Measurements from ENCODE around the gene SLC7A4. TPM values are rescaled to one million over a fixed set of nuclear protein-coding genes. Genes with fewer than 3 reads are reported as not detected.
"Not testable (repeated sequence)": the region's sequence is repeated elsewhere in the genome, so short reads cannot be mapped to it uniquely, and the experiment has no call there.

SLC7A4 gene
- total RNA-seq = 0.07 TPM in 1 of 2 replicates, not detected in the other

- Mint-ChIP-seq H3K4me3 (ENCODE audit: low read depth) (no peak within 1 kb of the TSS), H3K4me1 (ENCODE audit: low read depth) (no peaks in the 10 kb centered on the region), H3K27me3 (ENCODE audit: low read depth) (peaks cover 25% of the 10 kb centered on the region), H3K27ac (no peak within 1 kb of the TSS), H3K9me3 (no peaks in the 10 kb centered on the region), H3K36me3 (ENCODE audit: low read depth) (no peaks in the 10 kb centered on the region)
- intact Hi-C loops (cut with micrococcal nuclease) = no loop called here
- DNase-seq (ENCODE audit: low spot score) = no peak
Observed at GRCh38 chr22:21032037-21032867, at the start of gene SLC7A4. TSS of gene SLC7A4 (minus strand) at chr22:21032561. CDS start at chr22:21031812, 749 bp downstream.

GRCh38 chr22:21080435-21081137, 48.2 kb upstream of the SLC7A4 start:
- Mint-ChIP-seq H3K27ac (no peak overlapping the region), H3K36me3 (ENCODE audit: low read depth) (no peaks in the 10 kb centered on the region), H3K27me3 (ENCODE audit: low read depth) (no peaks in the 10 kb centered on the region), H3K9me3 (no peaks in the 10 kb centered on the region), H3K4me3 (ENCODE audit: low read depth) (no peak overlapping the region), H3K4me1 (ENCODE audit: low read depth) (no peaks in the 10 kb centered on the region)
- no peak for DNase-seq (ENCODE audit: low spot score)
- intact Hi-C loops (cut with micrococcal nuclease) = no loop called here

GRCh38 chr22:21079493-21079892, 47.1 kb upstream of the SLC7A4 start:
- intact Hi-C loops (cut with micrococcal nuclease) = no loop called here
- Mint-ChIP-seq H3K4me3 (ENCODE audit: low read depth) (no peak overlapping the region), H3K9me3 (no peaks in the 10 kb centered on the region)

GRCh38 chr22:21078916-21079315, 46.6 kb upstream of the SLC7A4 start:
- Mint-ChIP-seq H3K27ac (no peak overlapping the region), H3K36me3 (ENCODE audit: low read depth) (no peaks in the 10 kb centered on the region), H3K9me3 (no peaks in the 10 kb centered on the region), H3K4me1 (ENCODE audit: low read depth) (no peaks in the 10 kb centered on the region), H3K4me3 (ENCODE audit: low read depth) (no peak overlapping the region), H3K27me3 (ENCODE audit: low read depth) (no peaks in the 10 kb centered on the region)
- no peak for DNase-seq (ENCODE audit: low spot score)
- intact Hi-C loops (cut with micrococcal nuclease) = no loop called here

More at GRCh38 chr22:21079493-21079892, 47.1 kb upstream of the SLC7A4 start:
- Mint-ChIP-seq H3K36me3 (ENCODE audit: low read depth) (no peaks in the 10 kb centered on the region), H3K4me1 (ENCODE audit: low read depth) (no peaks in the 10 kb centered on the region), H3K27me3 (ENCODE audit: low read depth) (no peaks in the 10 kb centered on the region), H3K27ac (no peak overlapping the region)
- no peak for DNase-seq (ENCODE audit: low spot score)

- Mint-ChIP-seq H3K27ac (no peak overlapping the region), H3K27me3 (ENCODE audit: low read depth) (no peaks in the 10 kb centered on the region), H3K36me3 (ENCODE audit: low read depth) (no peaks in the 10 kb centered on the region), H3K4me3 (ENCODE audit: low read depth) (no peak overlapping the region), H3K9me3 (no peaks in the 10 kb centered on the region), H3K4me1 (ENCODE audit: low read depth) (no peaks in the 10 kb centered on the region)
- intact Hi-C loops (cut with micrococcal nuclease) = no loop called here
- DNase-seq (ENCODE audit: low spot score) = no peak
Observed at GRCh38 chr22:21077884-21078508, 45.6 kb upstream of the SLC7A4 start.

GRCh38 chr22:21076912-21077625, 44.7 kb upstream of the SLC7A4 start:
- no peak overlapping the region for H3K27ac Mint-ChIP-seq
- H3K4me3 Mint-ChIP-seq (ENCODE audit: low read depth) = no peak overlapping the region
- no peaks in the 10 kb centered on the region for H3K9me3 Mint-ChIP-seq
- no peak for DNase-seq (ENCODE audit: low spot score)
- no peaks in the 10 kb centered on the region for H3K27me3 Mint-ChIP-seq (ENCODE audit: low read depth)
- intact Hi-C loops (cut with micrococcal nuclease) = no loop called here
- H3K36me3 Mint-ChIP-seq (ENCODE audit: low read depth) = no peaks in the 10 kb centered on the region
- no peaks in the 10 kb centered on the region for H3K4me1 Mint-ChIP-seq (ENCODE audit: low read depth)

GRCh38 chr22:21075516-21076138, 43.3 kb upstream of the SLC7A4 start:
- H3K36me3 Mint-ChIP-seq (ENCODE audit: low read depth) = no peaks in the 10 kb centered on the region
- no peak for DNase-seq (ENCODE audit: low spot score)
- H3K4me3 Mint-ChIP-seq (ENCODE audit: low read depth) = no peak overlapping the region
- H3K27ac Mint-ChIP-seq = no peak overlapping the region
- H3K4me1 Mint-ChIP-seq (ENCODE audit: low read depth) = no peaks in the 10 kb centered on the region
- H3K9me3 Mint-ChIP-seq = no peaks in the 10 kb centered on the region
- no peaks in the 10 kb centered on the region for H3K27me3 Mint-ChIP-seq (ENCODE audit: low read depth)
- intact Hi-C loops (cut with micrococcal nuclease) = no loop called here

- H3K4me3 Mint-ChIP-seq (ENCODE audit: low read depth) = no peak overlapping the region
- H3K4me1 Mint-ChIP-seq (ENCODE audit: low read depth) = no peaks in the 10 kb centered on the region
- no peaks in the 10 kb centered on the region for H3K9me3 Mint-ChIP-seq
- no peaks in the 10 kb centered on the region for H3K27me3 Mint-ChIP-seq (ENCODE audit: low read depth)
- no peak overlapping the region for H3K27ac Mint-ChIP-seq
- no peak for DNase-seq (ENCODE audit: low spot score)
- intact Hi-C loops (cut with micrococcal nuclease) = no loop called here
- no peaks in the 10 kb centered on the region for H3K36me3 Mint-ChIP-seq (ENCODE audit: low read depth)
Observed at GRCh38 chr22:21074102-21074715, 41.8 kb upstream of the SLC7A4 start.

- Mint-ChIP-seq H3K4me3 (ENCODE audit: low read depth) (no peak overlapping the region), H3K36me3 (ENCODE audit: low read depth) (no peaks in the 10 kb centered on the region), H3K4me1 (ENCODE audit: low read depth) (no peaks in the 10 kb centered on the region), H3K9me3 (no peaks in the 10 kb centered on the region), H3K27ac (no peak overlapping the region), H3K27me3 (ENCODE audit: low read depth) (no peaks in the 10 kb centered on the region)
- intact Hi-C loops (cut with micrococcal nuclease) = no loop called here
- no peak for DNase-seq (ENCODE audit: low spot score)
Observed at GRCh38 chr22:21073482-21073881, 41.1 kb upstream of the SLC7A4 start.

- DNase-seq (ENCODE audit: low spot score) = no peak
- Mint-ChIP-seq H3K9me3 (no peaks in the 10 kb centered on the region), H3K27ac (no peak overlapping the region), H3K4me1 (ENCODE audit: low read depth) (peaks cover 4% of the 10 kb centered on the region), H3K4me3 (ENCODE audit: low read depth) (no peak overlapping the region), H3K27me3 (ENCODE audit: low read depth) (no peaks in the 10 kb centered on the region), H3K36me3 (ENCODE audit: low read depth) (no peaks in the 10 kb centered on the region)
- intact Hi-C loops (cut with micrococcal nuclease) = no loop called here
Observed at GRCh38 chr22:21073023-21073422, 40.7 kb upstream of the SLC7A4 start.

GRCh38 chr22:21071796-21072195, 39.4 kb upstream of the SLC7A4 start:
- H3K9me3 Mint-ChIP-seq; H3K4me1 Mint-ChIP-seq (ENCODE audit: low read depth); H3K36me3 Mint-ChIP-seq (ENCODE audit: low read depth); H3K4me3 Mint-ChIP-seq (ENCODE audit: low read depth); H3K27ac Mint-ChIP-seq; DNase-seq (ENCODE audit: low spot score); intact Hi-C loops (cut with micrococcal nuclease); H3K27me3 Mint-ChIP-seq (ENCODE audit: low read depth): not testable (repeated sequence)

All from activated T-helper 2 cell treated with anti-CD3 and anti-CD28 coated beads, Interferon-gamma antibody, Interleukin-2, Interleukin-4, amounts not matched to agents 10 μg/mL and 5 μg/mL and 100 μg/mL, durations not matched to agents 14 hours and 24 hours and 36 hours (primary cell).